COLO829 (cell line): ENCODE measurements around the gene C1orf94.

Source experiments
- DNase-seq: peaks from one replicate; pipeline ENCODE4 v3.0.0; 2012; ENCODE audit warnings: low spot score

Gene C1orf94

GRCh38 chr1:34262921-34263320, 86.2 kb downstream of the C1orf94 start:
- DNase-seq, result no peak

- no peak for DNase-seq
These were observed 86.7 kb downstream of the C1orf94 start for GRCh38 chr1:34263406-34263805.

GRCh38 chr1:34265396-34265795, 88.7 kb downstream of the C1orf94 start:
- no peak for DNase-seq

- DNase-seq, result no peak
These were observed 89.6 kb downstream of the C1orf94 start for GRCh38 chr1:34266127-34266951.

GRCh38 chr1:34267326-34267725, 90.6 kb downstream of the C1orf94 start:
- no peak for DNase-seq

DNA sequence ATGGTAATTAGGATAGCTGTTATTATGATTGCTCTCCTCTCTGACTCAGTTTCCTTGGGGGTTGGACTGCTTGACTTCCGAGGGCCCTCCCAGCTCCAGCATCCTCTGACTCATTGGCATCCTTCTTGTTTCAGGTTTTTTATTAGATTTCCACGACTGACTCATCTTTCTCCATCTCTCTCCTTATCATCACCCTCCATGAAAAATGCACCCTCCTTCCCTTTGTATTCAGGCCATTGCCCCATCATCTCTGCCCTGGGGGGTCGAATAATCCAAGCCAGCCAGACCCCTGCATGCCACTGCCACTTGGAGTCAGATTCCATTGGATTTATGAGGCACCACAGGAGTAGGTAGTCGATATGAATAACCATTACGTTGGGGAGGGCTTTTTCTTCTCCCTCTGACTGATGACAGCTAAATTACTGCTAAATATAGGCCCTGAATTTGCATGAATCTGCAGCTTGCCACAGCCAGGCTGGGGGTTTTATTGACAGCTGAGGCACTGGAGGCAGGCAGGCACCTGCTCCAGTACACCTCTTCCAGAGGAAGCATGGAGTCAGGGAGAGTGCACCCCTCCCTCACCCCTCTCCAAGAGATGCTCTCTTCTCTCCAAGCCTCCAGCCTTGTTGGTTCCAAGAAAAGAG, 91.7 kb downstream of the C1orf94 start:
- no peak for DNase-seq
